ENCODE data around the gene AHSG. TPM values are rescaled to one million over a fixed set of nuclear protein-coding genes. Genes with fewer than 3 reads are reported as not detected.
"Not testable (repeated sequence)": the region's sequence is repeated elsewhere in the genome, so short reads cannot be mapped to it uniquely, and the experiment has no call there.

The AHSG gene
- total and polyA plus RNA-seq, 10 donors = 0.30 TPM; not detected in 9

GRCh38 chr3:186582541-186582940, 30.3 kb upstream of the AHSG start:
- Histone ChIP-seq H3K27me3 (replicated peaks in 1 of 7) (no peaks in the 10 kb centered on the region), H3K4me3 (no peak overlapping the region), H3K9me3 (no peaks in the 10 kb centered on the region), H3K27ac (no peak overlapping the region), H3K4me1 (peaks cover 0 to 10% (median 0%) of the 10 kb centered on the region in 6 donors), H3K36me3 (peaks cover 4 to 98% (median 86%) of the 10 kb centered on the region in 6 donors)
- no peak for DNase-seq
- TF ChIP-seq POLR2AphosphoS5 (IDR thresholded peaks at IDR 0.05) (no peak), POLR2A (IDR thresholded peaks at IDR 0.05) (no peak), CTCF (IDR thresholded peaks at IDR 0.05 in 8 of 11, conservative IDR thresholded peaks at IDR 0.05 in 3 of 11) (no peak)
- 94 to 97% (median 96%) methylated on average over 6 of the region's 6 CpGs for WGBS, 5 donors
- intact Hi-C loops (cut with DNase I; ENCODE audit: low total_unique reads) = no loop called here

- Histone ChIP-seq H3K27me3 (replicated peaks in 1 of 7) (no peaks in the 10 kb centered on the region), H3K27ac (no peak overlapping the region), H3K4me1 (no peaks in the 10 kb centered on the region), H3K9me3 (no peaks in the 10 kb centered on the region), H3K36me3 (peaks cover 4 to 88% (median 73%) of the 10 kb centered on the region in 6 donors), H3K4me3 (no peak overlapping the region)
- intact Hi-C loops (cut with DNase I; ENCODE audit: low total_unique reads) = no loop called here
- WGBS, 5 donors = 64 to 89% (median 85%) methylated on average over 5 of the region's 5 CpGs
- TF ChIP-seq CTCF (IDR thresholded peaks at IDR 0.05 in 8 of 11, conservative IDR thresholded peaks at IDR 0.05 in 3 of 11) (no peak), POLR2A (IDR thresholded peaks at IDR 0.05) (no peak), POLR2AphosphoS5 (IDR thresholded peaks at IDR 0.05) (no peak)
- no peak for DNase-seq
These were observed 29.0 kb upstream of the AHSG start for GRCh38 chr3:186583831-186584230.

GRCh38 chr3:186586245-186586644, 26.6 kb upstream of the AHSG start:
- H3K36me3 ChIP-seq = peaks cover 4 to 64% (median 51%) of the 10 kb centered on the region in 6 donors
- H3K27me3 ChIP-seq (replicated peaks in 1 of 7); intact Hi-C loops (cut with DNase I; ENCODE audit: low total_unique reads); H3K27ac ChIP-seq; H3K9me3 ChIP-seq; DNase-seq; H3K4me1 ChIP-seq; H3K4me3 ChIP-seq: not testable (repeated sequence)
- 81 to 96% (median 85%) methylated on average over 7 to 9 of the region's 9 CpGs for WGBS, 5 donors

- intact Hi-C loops (cut with DNase I; ENCODE audit: low total_unique reads) = no loop called here
- no peaks in the 10 kb centered on the region for H3K4me1 ChIP-seq
- peaks cover 4 to 54% (median 42%) of the 10 kb centered on the region in 6 donors for H3K36me3 ChIP-seq
- H3K4me3 ChIP-seq = no peak overlapping the region
- H3K27me3 ChIP-seq (replicated peaks in 1 of 7) = no peaks in the 10 kb centered on the region
- no peak for DNase-seq
- no peak overlapping the region for H3K27ac ChIP-seq
- TF ChIP-seq POLR2A (IDR thresholded peaks at IDR 0.05) (no peak), CTCF (IDR thresholded peaks at IDR 0.05 in 8 of 11, conservative IDR thresholded peaks at IDR 0.05 in 3 of 11) (no peak), POLR2AphosphoS5 (IDR thresholded peaks at IDR 0.05) (no peak)
- H3K9me3 ChIP-seq = no peaks in the 10 kb centered on the region
These were observed 25.7 kb upstream of the AHSG start for GRCh38 chr3:186587183-186587582.

- no peak overlapping the region for H3K4me3 ChIP-seq
- 62 to 75% (median 73%) methylated on average over 2 of the region's 2 CpGs for WGBS, 5 donors
- no peak overlapping the region for H3K27ac ChIP-seq
- no peaks in the 10 kb centered on the region for H3K4me1 ChIP-seq
- peaks cover 0 to 40% (median 28%) of the 10 kb centered on the region in 6 donors for H3K36me3 ChIP-seq
- H3K9me3 ChIP-seq = no peaks in the 10 kb centered on the region
- intact Hi-C loops (cut with DNase I; ENCODE audit: low total_unique reads) = no loop called here
- no peak for DNase-seq
- H3K27me3 ChIP-seq (replicated peaks in 1 of 7) = no peaks in the 10 kb centered on the region
- TF ChIP-seq POLR2AphosphoS5 (IDR thresholded peaks at IDR 0.05) (no peak), POLR2A (IDR thresholded peaks at IDR 0.05) (no peak), CTCF (IDR thresholded peaks at IDR 0.05 in 8 of 11, conservative IDR thresholded peaks at IDR 0.05 in 3 of 11) (no peak)
These were observed 24.2 kb upstream of the AHSG start for GRCh38 chr3:186588632-186589031.
